Gastroesophageal sphincter (tissue), 4 donors: ENCODE data around the gene FARS2. TPM values are rescaled to one million over a fixed set of nuclear protein-coding genes. Genes with fewer than 3 reads are reported as not detected.

Source experiments
- ATAC-seq: fragments of 150-250 bp; one replicate; pipeline ENCODE4 v1.9.1; 2016; ENCODE audit warnings: mild to moderate bottlenecking, moderate library complexity
- H3K27ac ChIP-seq, 4 donors: fragments of 200-600 bp; sonication (generic) in 3 of 4; 1 replicate in 3 of 4; 2 replicates in 1 of 4; pipeline ENCODE4 v1.5.1; 2016 to 2019
- H3K27me3 ChIP-seq: fragments of 200-600 bp; sonication (generic); one replicate; pipeline ENCODE4 v1.5.1; 2019
- H3K36me3 ChIP-seq, 2 donors: fragments of 200-600 bp; sonication (generic); one replicate each; pipeline ENCODE4 v1.5.1; 2019; ENCODE audit warnings: control low read depth in 1 of 2
- H3K4me1 ChIP-seq, 3 donors: fragments of 200-600 bp; sonication (generic); 1 replicate in 2 of 3; 2 replicates in 1 of 3; pipeline ENCODE4 v1.5.1; 2016 to 2019; ENCODE audit warnings: control low read depth in 2 of 3
- H3K4me3 ChIP-seq, 2 donors: fragments of 200-600 bp; sonication (generic); one replicate each; pipeline ENCODE4 v1.5.1; 2019; ENCODE audit warnings: mild to moderate bottlenecking in 1 of 2, moderate library complexity in 1 of 2
- H3K9me3 ChIP-seq, 3 donors: fragments of 200-600 bp; sonication (generic); one replicate each; pipeline ENCODE4 v1.5.1; 2017 to 2019; ENCODE audit warnings: control low read depth in 2 of 3
- CTCF ChIP-seq, 4 experiments: fragments of 200-600 bp in 2 of 4; fragments of 450-650 bp in 2 of 4; sonication (generic) in 1 of 4; IDR thresholded peaks; one replicate each; pipeline ENCODE4 v1.5.1; 2017 to 2019; ENCODE audit warnings: antibody characterized with exemption in 4 of 4, mild to moderate bottlenecking in 2 of 4, moderate library complexity in 2 of 4
- EP300 ChIP-seq: sonication (generic); formaldehyde crosslinking; IDR thresholded peaks from one replicate; pipeline ENCODE4 v1.6.1; 2017; ENCODE audit warnings: antibody characterized with exemption, mild to moderate bottlenecking
- POLR2A ChIP-seq, 2 donors: fragments of 450-650 bp; IDR thresholded peaks; one replicate each; pipeline ENCODE4 v1.6.1; 2017; ENCODE audit warnings: antibody characterized with exemption in 2 of 2, mild to moderate bottlenecking in 2 of 2, moderate library complexity in 1 of 2
- POLR2AphosphoS5 ChIP-seq: sonication (generic); formaldehyde crosslinking; IDR thresholded peaks from one replicate; pipeline ENCODE4 v1.6.1; 2017; ENCODE audit warnings: antibody characterized with exemption
- WGBS, 2 donors: methylation state at CpG; one replicate each; pipeline ENCODE4 v1.1.5; 2018; ENCODE audit warnings: low coverage in 1 of 2; 5-methylcytosine and 5-hydroxymethylcytosine counted together
- total RNA-seq, 4 donors: library from RNA; depleted of rRNA; stranded (reverse); fragments of >200 nt; gene quantifications; one replicate each; pipeline ENCODE4 v1.1.0, GENCODE V29; 2016

FARS2 gene
- total RNA-seq, 4 donors from 2014 or later = 9.8 to 16.3 (median 14.4) TPM

GRCh38 chr6:5664149-5664548 is 402.8 kb downstream of the FARS2 start:
- 75 to 100% methylated on average over 1 to 2 of the region's 3 CpGs for WGBS, 2 donors
- no peak overlapping the region for H3K27ac ChIP-seq
- H3K9me3 ChIP-seq = no peaks in the 10 kb centered on the region
- no peaks in the 10 kb centered on the region for H3K4me1 ChIP-seq
- no peaks in the 10 kb centered on the region for H3K36me3 ChIP-seq
- no peak overlapping the region for H3K4me3 ChIP-seq
- no peaks in the 10 kb centered on the region for H3K27me3 ChIP-seq
- ATAC-seq = no peak
- TF ChIP-seq POLR2AphosphoS5 = no peak
- no peak for TF ChIP-seq EP300
- no peak for TF ChIP-seq POLR2A (IDR thresholded peaks at IDR 0.05)
- TF ChIP-seq CTCF (IDR thresholded peaks at IDR 0.05) = no peak

DNA sequence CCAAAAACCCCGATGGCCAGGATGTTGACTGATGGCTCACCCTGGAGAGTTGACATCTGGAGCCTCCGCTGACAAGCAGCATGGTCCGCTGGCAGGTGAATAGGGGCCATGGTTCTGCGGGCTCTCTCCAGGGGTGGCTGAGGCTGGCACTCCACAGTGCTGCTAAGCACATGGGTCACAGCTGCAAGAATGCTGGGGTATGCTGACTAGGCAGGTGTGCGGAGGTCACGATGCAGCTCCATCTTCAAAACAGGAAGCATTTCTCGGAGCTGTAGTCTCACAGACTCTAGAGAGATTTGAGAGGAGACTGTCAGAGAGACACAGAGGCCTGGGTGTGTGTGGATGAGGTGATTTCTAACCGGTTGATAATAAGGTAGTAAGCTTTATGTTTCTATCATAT is 403.9 kb downstream of the FARS2 start:
- Histone ChIP-seq H3K27ac (no peak overlapping the region), H3K4me3 (no peak overlapping the region), H3K36me3 (no peaks in the 10 kb centered on the region), H3K27me3 (no peaks in the 10 kb centered on the region), H3K9me3 (no peaks in the 10 kb centered on the region), H3K4me1 (no peaks in the 10 kb centered on the region)
- WGBS, 2 donors = 68 to 69% methylated on average over 4 of the region's 8 CpGs
- no peak for TF ChIP-seq EP300
- no peak for TF ChIP-seq POLR2A (IDR thresholded peaks at IDR 0.05)
- TF ChIP-seq POLR2AphosphoS5 = no peak
- no peak for TF ChIP-seq CTCF (IDR thresholded peaks at IDR 0.05)
- ATAC-seq = no peak

- Histone ChIP-seq H3K4me3 (no peak overlapping the region), H3K27me3 (no peaks in the 10 kb centered on the region), H3K9me3 (no peaks in the 10 kb centered on the region), H3K27ac (no peak overlapping the region), H3K36me3 (no peaks in the 10 kb centered on the region), H3K4me1 (peaks cover 0 to 3% (median 0%) of the 10 kb centered on the region in 3 donors)
- TF ChIP-seq POLR2A (IDR thresholded peaks at IDR 0.05) (no peak), POLR2AphosphoS5 (no peak), EP300 (no peak), CTCF (IDR thresholded peaks at IDR 0.05) (no peak)
- ATAC-seq = no peak
- 67% methylated on average over 1 of the region's 2 CpGs; no CpG with 5 or more reads in 1 of the 2 donors for WGBS, 2 donors
These were observed 404.4 kb downstream of the FARS2 start for GRCh38 chr6:5665667-5666066.

DNA sequence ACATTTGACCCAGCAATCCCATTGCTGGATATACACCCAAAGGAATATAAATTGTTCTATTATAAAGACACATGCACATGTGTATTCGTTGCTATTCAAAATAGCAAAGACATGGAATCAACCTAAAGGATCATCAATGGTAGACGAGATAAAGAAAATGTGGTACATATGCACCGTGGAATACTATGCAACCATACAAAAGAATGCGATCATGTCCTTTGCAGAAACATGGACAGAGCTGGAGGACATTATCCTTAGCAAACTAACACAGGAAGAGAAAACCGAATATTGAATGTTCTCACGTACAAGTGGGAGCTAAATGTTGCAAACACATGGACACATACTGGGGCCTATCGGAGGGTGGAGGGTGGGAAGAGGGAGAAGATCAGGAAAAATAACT is 405.4 kb downstream of the FARS2 start:
- Histone ChIP-seq H3K9me3 (no peaks in the 10 kb centered on the region), H3K4me1 (peaks cover 0 to 13% (median 0%) of the 10 kb centered on the region in 3 donors), H3K36me3 (no peaks in the 10 kb centered on the region), H3K27me3 (no peaks in the 10 kb centered on the region), H3K27ac (no peak overlapping the region), H3K4me3 (no peak overlapping the region)
- no peak for ATAC-seq
- TF ChIP-seq POLR2A (IDR thresholded peaks at IDR 0.05) (no peak), POLR2AphosphoS5 (no peak), CTCF (IDR thresholded peaks at IDR 0.05) (no peak), EP300 (no peak)
- WGBS, 2 donors = 83 to 87% methylated on average over 7 of the region's 7 CpGs

- no peak overlapping the region for H3K27ac ChIP-seq
- H3K4me1 ChIP-seq = peaks cover under 1 to 24% (median 10%) of the 10 kb centered on the region in 3 donors
- no peak overlapping the region for H3K4me3 ChIP-seq
- no peaks in the 10 kb centered on the region for H3K9me3 ChIP-seq
- 59 to 61% methylated on average over 4 to 5 of the region's 5 CpGs for WGBS, 2 donors
- H3K27me3 ChIP-seq = no peaks in the 10 kb centered on the region
- no peak for ATAC-seq
- TF ChIP-seq POLR2AphosphoS5 = no peak
- TF ChIP-seq CTCF (IDR thresholded peaks at IDR 0.05) = no peak
- TF ChIP-seq EP300 = no peak
- no peak for TF ChIP-seq POLR2A (IDR thresholded peaks at IDR 0.05)
- no peaks in the 10 kb centered on the region for H3K36me3 ChIP-seq
These were observed 406.4 kb downstream of the FARS2 start for GRCh38 chr6:5667737-5668136.
